HG02884 (cell line): ENCODE results near the gene PRKCE.

Experiments
- ATAC-seq: cut with Tn5 transposase; IDR thresholded peaks from one replicate; pipeline ENCODE4 v1.9.1; 2021; ENCODE audit warnings: mild to moderate bottlenecking, moderate library complexity; ENCODE audit not compliant: unreplicated experiment

PRKCE gene

GRCh38 chr2:45802499-45803138 lies 151.1 kb downstream of the PRKCE start:
- no peak for ATAC-seq

GRCh38 chr2:45804987-45805755 lies 153.7 kb downstream of the PRKCE start:
- no peak for ATAC-seq

GRCh38 chr2:45806563-45807358 lies 155.3 kb downstream of the PRKCE start:
- peak; percentile 60 for ATAC-seq

- no peak for ATAC-seq
Observed at GRCh38 chr2:45808294-45808800, 156.9 kb downstream of the PRKCE start.

- no peak for ATAC-seq
Observed at GRCh38 chr2:45809205-45809604, 157.7 kb downstream of the PRKCE start.

GRCh38 chr2:45812011-45812500 lies 160.6 kb downstream of the PRKCE start:
- ATAC-seq, result no peak

- ATAC-seq, result no peak
Observed at GRCh38 chr2:45813003-45813941, 161.8 kb downstream of the PRKCE start.

- ATAC-seq, result no peak
Observed at GRCh38 chr2:45814488-45814887, 163.0 kb downstream of the PRKCE start.

GRCh38 chr2:45814951-45815621 lies 163.6 kb downstream of the PRKCE start:
- ATAC-seq, result no peak

GRCh38 chr2:45816272-45816671 lies 164.8 kb downstream of the PRKCE start:
- ATAC-seq, result no peak

- no peak for ATAC-seq
Observed at GRCh38 chr2:45818591-45818990, 167.1 kb downstream of the PRKCE start.

- ATAC-seq, result no peak
Observed at GRCh38 chr2:45820048-45820447, 168.6 kb downstream of the PRKCE start.

- no peak for ATAC-seq
Observed at GRCh38 chr2:45821558-45822271, 170.2 kb downstream of the PRKCE start.

GRCh38 chr2:45822272-45822630 lies 170.8 kb downstream of the PRKCE start:
- no peak for ATAC-seq

- no peak for ATAC-seq
Observed at GRCh38 chr2:45823723-45824206, 172.3 kb downstream of the PRKCE start.

- ATAC-seq, result no peak
Observed at GRCh38 chr2:45825001-45825651, 173.7 kb downstream of the PRKCE start.

- ATAC-seq, result no peak
Observed at GRCh38 chr2:45826460-45826859, 175.0 kb downstream of the PRKCE start.

- no peak for ATAC-seq
Observed at GRCh38 chr2:45826884-45827635, 175.6 kb downstream of the PRKCE start.
